Measurements from ENCODE around the gene PLCB4.

The PLCB4 gene

GRCh38 chr20:9286501-9287461 lies 217.9 kb downstream of the PLCB4 start:
- DNase-seq, result no peak

- no peak for DNase-seq
These were observed 218.9 kb downstream of the PLCB4 start for GRCh38 chr20:9287826-9288225.

GRCh38 chr20:9290331-9290730 lies 221.4 kb downstream of the PLCB4 start:
- no peak for DNase-seq

- no peak for DNase-seq
These were observed 224.3 kb downstream of the PLCB4 start for GRCh38 chr20:9293145-9293544.

GRCh38 chr20:9294041-9294440 lies 225.2 kb downstream of the PLCB4 start:
- DNase-seq, result no peak

GRCh38 chr20:9298906-9299305 lies 230.0 kb downstream of the PLCB4 start:
- DNase-seq, result no peak

GRCh38 chr20:9300080-9300479 lies 231.2 kb downstream of the PLCB4 start:
- DNase-seq, result no peak

- no peak for DNase-seq
These were observed 231.6 kb downstream of the PLCB4 start for GRCh38 chr20:9300534-9300933.

GRCh38 chr20:9301129-9302090 lies 232.5 kb downstream of the PLCB4 start:
- no peak for DNase-seq

GRCh38 chr20:9302091-9302462 lies 233.2 kb downstream of the PLCB4 start:
- DNase-seq, result no peak

GRCh38 chr20:9306521-9306920 lies 237.6 kb downstream of the PLCB4 start:
- no peak for DNase-seq

- no peak for DNase-seq
These were observed 239.2 kb downstream of the PLCB4 start for GRCh38 chr20:9308056-9308455.

- no peak for DNase-seq
These were observed 242.2 kb downstream of the PLCB4 start for GRCh38 chr20:9311132-9311531.

- no peak for DNase-seq
These were observed 250.9 kb downstream of the PLCB4 start for GRCh38 chr20:9319687-9320384.

- DNase-seq, result no peak
These were observed 252.1 kb downstream of the PLCB4 start for GRCh38 chr20:9321007-9321406.

GRCh38 chr20:9322661-9323060 lies 253.8 kb downstream of the PLCB4 start:
- DNase-seq, result no peak

GRCh38 chr20:9323622-9324021 lies 254.7 kb downstream of the PLCB4 start:
- DNase-seq, result no peak

- no peak for DNase-seq
These were observed 260.6 kb downstream of the PLCB4 start for GRCh38 chr20:9329355-9330101.

GRCh38 chr20:9330151-9330550 lies 261.3 kb downstream of the PLCB4 start:
- no peak for DNase-seq

GRCh38 chr20:9331707-9332435 lies 263.0 kb downstream of the PLCB4 start:
- DNase-seq, result no peak

GRCh38 chr20:9332791-9333479 lies 264.0 kb downstream of the PLCB4 start:
- DNase-seq, result no peak
